Type B pancreatic cell (in vitro differentiated cells): ENCODE measurements around the gene PRMT5. TPM values are rescaled to one million over a fixed set of nuclear protein-coding genes. Genes with fewer than 3 reads are reported as not detected.
"Not testable (repeated sequence)": the region's sequence is repeated elsewhere in the genome, so short reads cannot be mapped to it uniquely, and the experiment has no call there.

ENCODE experiments used
- DNase-seq: peaks from one replicate; pipeline ENCODE4 v3.0.0; 2021; ENCODE audit warnings: mixed read lengths; ENCODE audit not compliant: unreplicated experiment; ENCODE audit errors: extremely low spot score
- H3K27ac Mint-ChIP-seq: 2 replicates; pipeline ENCODE4 v1.8.0; 2021; ENCODE audit warnings: mild to moderate bottlenecking, mixed read lengths
- H3K27me3 Mint-ChIP-seq: 2 replicates; pipeline ENCODE4 v1.8.0; 2021; ENCODE audit warnings: mixed read lengths
- H3K36me3 Mint-ChIP-seq: 2 replicates; pipeline ENCODE4 v1.8.0; 2021; ENCODE audit warnings: mixed read lengths
- H3K4me1 Mint-ChIP-seq: one replicate; pipeline ENCODE4 v1.8.0; 2021; ENCODE audit warnings: mixed read lengths; ENCODE audit not compliant: unreplicated experiment
- H3K4me3 Mint-ChIP-seq: 2 replicates; pipeline ENCODE4 v1.8.0; 2021; ENCODE audit warnings: mild to moderate bottlenecking, mixed read lengths
- H3K9me3 Mint-ChIP-seq: 2 replicates; pipeline ENCODE4 v1.8.0; 2021; ENCODE audit warnings: mixed read lengths
- CTCF ChIP-seq: fragments of 200-600 bp; sonication (generic); conservative IDR thresholded peaks from 2 replicates; pipeline ENCODE4 v1.5.0; 2021; ENCODE audit warnings: antibody characterized with exemption, mild to moderate bottlenecking
- total RNA-seq: library from RNA; stranded (reverse); gene quantifications from 2 replicates; pipeline ENCODE4 v1.2.1, GENCODE V29; 2021; ENCODE audit warnings: low replicate concordance

PRMT5 gene
- total RNA-seq, 1 donor from 2014 or later, result 134 TPM

- no peaks in the 10 kb centered on the region for H3K9me3 Mint-ChIP-seq
These were observed 33.0 kb upstream of the PRMT5 start for GRCh38 chr14:22962061-22962676.

DNA sequence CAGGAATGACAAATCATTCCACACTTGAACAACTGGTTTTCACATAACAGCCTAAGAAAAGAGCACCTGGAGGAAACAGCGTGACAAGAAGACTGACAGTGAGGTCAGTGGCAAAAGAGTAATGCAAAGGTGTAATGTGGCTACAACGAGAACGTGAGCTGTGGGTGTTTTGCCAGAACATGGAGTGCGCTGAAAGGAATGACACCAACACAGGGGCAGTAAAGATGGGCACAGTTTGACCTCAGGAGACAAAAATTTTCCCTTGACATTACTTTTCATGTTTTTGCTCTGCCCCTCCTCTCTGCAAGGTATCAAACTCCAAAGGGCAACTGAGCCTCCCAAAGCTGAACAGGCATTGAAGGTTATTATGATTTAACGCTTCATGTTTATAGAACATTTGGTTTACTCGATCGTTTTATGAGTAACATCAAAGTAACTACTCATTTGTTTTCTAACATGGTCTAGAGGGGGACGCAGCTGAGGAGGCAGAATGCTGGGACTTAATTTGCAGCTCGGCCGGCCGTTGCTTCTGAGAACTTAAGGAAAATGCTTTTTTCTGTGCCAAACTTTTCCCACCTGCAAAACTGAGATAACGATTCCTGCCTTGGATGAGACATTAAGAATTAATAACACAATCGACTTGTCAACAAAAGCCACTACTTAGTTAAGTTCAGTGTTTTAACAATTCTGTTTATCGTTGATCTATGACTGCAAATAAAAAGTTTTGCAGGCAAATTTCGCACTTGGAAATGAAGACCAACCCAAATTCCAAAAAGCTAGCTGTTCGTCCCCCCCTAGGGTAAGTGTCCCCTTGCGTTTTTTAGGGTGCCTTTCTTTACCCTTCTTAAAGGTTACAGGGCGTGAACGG, 26.8 kb upstream of the PRMT5 start:
- Mint-ChIP-seq H3K27ac (peak overlapping the region; percentile 73), H3K9me3 (no peaks in the 10 kb centered on the region), H3K4me3 (peak overlapping the region; percentile 94), H3K36me3 (peaks cover 14% of the 10 kb centered on the region), H3K27me3 (peaks cover 12% of the 10 kb centered on the region), H3K4me1 (peaks cover 14% of the 10 kb centered on the region)
- no peak for DNase-seq
- no peak for TF ChIP-seq CTCF

More at GRCh38 chr14:22962061-22962676, 33.0 kb upstream of the PRMT5 start:
- no peak for TF ChIP-seq CTCF
- no peak for DNase-seq
- Mint-ChIP-seq H3K27me3 (peaks cover 2% of the 10 kb centered on the region), H3K27ac (no peak overlapping the region), H3K36me3 (no peaks in the 10 kb centered on the region), H3K4me3 (no peak overlapping the region), H3K4me1 (peaks cover 7% of the 10 kb centered on the region)

DNA sequence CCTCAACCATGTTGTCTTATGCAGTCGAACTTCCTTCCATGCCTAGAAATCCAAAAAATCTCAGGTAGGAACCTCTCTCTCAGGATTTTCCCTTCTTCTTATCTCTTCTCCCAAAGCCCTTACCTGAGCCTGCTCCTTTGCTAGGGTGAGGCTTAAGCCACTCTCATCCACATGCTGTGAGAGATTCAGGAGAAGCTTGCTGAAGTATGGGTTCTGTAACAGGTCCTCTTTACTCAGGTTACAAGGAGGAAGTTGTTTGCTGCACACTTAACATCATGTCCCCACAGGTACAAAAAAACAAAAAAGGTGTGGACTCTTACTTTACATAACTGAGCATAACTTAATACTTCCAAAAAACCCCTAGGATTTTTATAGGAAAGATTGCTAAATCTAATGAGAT, 23.2 kb upstream of the PRMT5 start:
- Mint-ChIP-seq H3K36me3 (peaks cover 22% of the 10 kb centered on the region), H3K27me3 (peaks cover 12% of the 10 kb centered on the region), H3K9me3 (no peaks in the 10 kb centered on the region), H3K4me1 (peaks cover 14% of the 10 kb centered on the region), H3K27ac (no peak overlapping the region), H3K4me3 (no peak overlapping the region)
- no peak for DNase-seq
- no peak for TF ChIP-seq CTCF

DNA sequence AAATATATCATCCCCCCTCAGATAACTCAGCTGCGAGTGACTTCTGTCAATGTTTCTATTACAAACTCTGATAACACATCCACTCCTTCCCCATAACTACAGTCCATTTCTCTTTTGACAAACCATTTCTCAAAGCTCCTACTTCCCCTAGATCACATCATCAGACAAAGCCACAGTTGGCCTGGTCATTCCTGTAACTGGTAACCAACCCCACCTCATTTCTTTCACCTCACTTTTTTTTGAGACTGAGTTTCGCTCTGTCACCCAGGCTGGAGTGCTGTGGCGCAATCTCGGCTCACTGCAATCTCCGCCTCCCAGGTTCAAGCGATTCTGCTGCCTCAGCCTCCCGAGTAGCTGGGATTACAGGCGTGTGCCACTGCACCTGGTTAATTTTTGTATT, 22.6 kb upstream of the PRMT5 start:
- H3K9me3 Mint-ChIP-seq, H3K27ac Mint-ChIP-seq, H3K4me3 Mint-ChIP-seq, DNase-seq: not testable (repeated sequence)
- Mint-ChIP-seq H3K27me3 (peaks cover 12% of the 10 kb centered on the region), H3K4me1 (peaks cover 14% of the 10 kb centered on the region), H3K36me3 (peaks cover 27% of the 10 kb centered on the region)

GRCh38 chr14:22945642-22946041, 16.5 kb upstream of the PRMT5 start:
- TF ChIP-seq CTCF, result no peak
- Mint-ChIP-seq H3K27ac (no peak overlapping the region), H3K27me3 (no peaks in the 10 kb centered on the region), H3K4me1 (no peaks in the 10 kb centered on the region), H3K9me3 (no peaks in the 10 kb centered on the region), H3K4me3 (no peak overlapping the region), H3K36me3 (peaks cover 22% of the 10 kb centered on the region)
- DNase-seq, result no peak

- Mint-ChIP-seq H3K36me3 (peaks cover 4% of the 10 kb centered on the region), H3K4me1 (no peaks in the 10 kb centered on the region), H3K27ac (no peak overlapping the region), H3K27me3 (no peaks in the 10 kb centered on the region), H3K4me3 (no peak overlapping the region), H3K9me3 (no peaks in the 10 kb centered on the region)
- TF ChIP-seq CTCF, result no peak
- no peak for DNase-seq
These were observed 10.5 kb upstream of the PRMT5 start for GRCh38 chr14:22939684-22940083.
